ENCODE results near the gene SSMEM1. TPM values are rescaled to one million over a fixed set of nuclear protein-coding genes. Genes with fewer than 3 reads are reported as not detected.

SSMEM1 gene
- total and polyA plus RNA-seq, 2 of the 4 experiments (the other 2 are of a cell fraction) = 0.07 TPM; not detected in 1

- Histone ChIP-seq H3K23ac (ENCODE audit: low read depth, low read length) (no peak overlapping the region), H3K4me1 (ENCODE audit: control insufficient read depth, insufficient read depth, low read length) (no peaks in the 10 kb centered on the region), H3K36me3 (ENCODE audit: control insufficient read depth, insufficient read depth, low read length) (peaks cover 10% of the 10 kb centered on the region), H2BK20ac (ENCODE audit: low read depth, low read length) (no peak overlapping the region), H4K91ac (ENCODE audit: insufficient read depth, low read depth, low read length) (no peak overlapping the region), H3K9ac (ENCODE audit: low read depth, low read length) (no peak overlapping the region), H3K18ac (ENCODE audit: low read depth, low read length) (no peak overlapping the region), H3K27me3 (ENCODE audit: control insufficient read depth, insufficient read depth, low read length) (no peaks in the 10 kb centered on the region), H3K9me1 (ENCODE audit: insufficient read depth, low read length) (no peaks in the 10 kb centered on the region; the same call in 1 of the 2 replicates), H4K5ac (ENCODE audit: low read depth, low read length) (no peak overlapping the region), H3K4ac (ENCODE audit: low read depth, low read length) (no peak overlapping the region), H4K8ac (ENCODE audit: low read depth in 2 of 2, low read length in 2 of 2) (no peak overlapping the region), H2AK5ac (ENCODE audit: low read depth, low read length) (no peak overlapping the region), H3K9me3 (ENCODE audit: control insufficient read depth, insufficient read depth, low read length) (no peaks in the 10 kb centered on the region), H3K56ac (ENCODE audit: extremely low read depth, insufficient read depth, low read length) (no peak overlapping the region), H2AK9ac (replicated peaks; ENCODE audit: low read depth, low read length, poor library complexity) (no peak overlapping the region), H2BK120ac (ENCODE audit: low read depth, low read length) (no peak overlapping the region), H3K4me3 (ENCODE audit: insufficient read depth, low read depth, low read length) (no peak overlapping the region), H2BK5ac (ENCODE audit: low read depth, low read length, poor library complexity, severe bottlenecking) (no peak overlapping the region), H4K20me1 (ENCODE audit: insufficient read depth, low read length) (no peaks in the 10 kb centered on the region), H3K79me1 (ENCODE audit: low read depth in 1 of 2, low read length in 2 of 2) (peaks cover 5 to 17% of the 10 kb centered on the region in 2 experiments; a peak in 3 of 4 replicates), H2BK15ac (ENCODE audit: low read depth, low read length) (no peak overlapping the region), H3K14ac (replicated peaks; ENCODE audit: low read depth, low read length) (no peak overlapping the region), H3K27ac (ENCODE audit: insufficient read depth, low read length) (no peak overlapping the region), H2AFZ (replicated peaks; ENCODE audit: low read length, poor library complexity) (peak overlapping the region; percentile 66), H3K4me2 (ENCODE audit: low read depth, low read length) (no peak overlapping the region)
- ChIA-PET POLR2A (ENCODE audit: unreplicated experiment) (no interaction called here), CTCF (interaction anchor here (0.6 kb wide), 2 partner anchors 150 to 191 kb away, joined by 4 read pairs; no protein-coding TSS in a partner anchor)
- in situ Hi-C loops (cut with MboI; ENCODE audit: low sequenced_read_pairs) (no loop called here), intact Hi-C loops (cut with micrococcal nuclease) (no loop called here), dilution Hi-C loops (cut with HindIII; ENCODE audit: low sequenced_read_pairs, unreplicated experiment) (no loop called here)
- DNase-seq (no peak), ATAC-seq (ENCODE audit: low read depth) (no peak)
- WGBS, 2 experiments (ENCODE audit: extremely low coverage in 2 of 2, insufficient read length in 1 of 2) = no CpG with 5 or more reads among the region's 7 CpGs
- BruUV-seq (replicated peaks) = no TSS peak
- TF ChIP-seq CTCF (conservative IDR thresholded peaks at IDR 0.05; ENCODE audit: low read depth, low read length) (no peak), USF2 (IDR thresholded peaks at IDR 0.05; ENCODE audit: low read depth, low read length) (no peak), RCOR1 (IDR thresholded peaks at IDR 0.05; ENCODE audit: insufficient replicate concordance, low read length) (no peak), RAD21 (IDR thresholded peaks at IDR 0.05; ENCODE audit: low read length) (no peak), CHD1 (IDR thresholded peaks at IDR 0.05; ENCODE audit: low read depth, low read length) (no peak), MAFK (IDR thresholded peaks at IDR 0.05; ENCODE audit: low read depth, low read length) (no peak), FOS (IDR thresholded peaks at IDR 0.05; ENCODE audit: low read depth, low read length) (no peak), BHLHE40 (IDR thresholded peaks at IDR 0.05; ENCODE audit: low read depth, low read length) (no peak), MAZ (IDR thresholded peaks at IDR 0.05; ENCODE audit: borderline replicate concordance, low read depth, low read length) (no peak)
Measured at GRCh38 chr7:130201796-130202195, 5.9 kb upstream of the SSMEM1 start.

Measured in IMR-90 (cell line).